ENCODE results near the gene DPY30. TPM values are rescaled to one million over a fixed set of nuclear protein-coding genes. Genes with fewer than 3 reads are reported as not detected.

The DPY30 gene
- total RNA-seq: 10 to 100 TPM; 24.3 to 36.6 (median 25.7) TPM
- total RNA-seq (2013): 55.8 TPM

- peak; percentile 97 to 98 (median 97) for ATAC-seq
- peak within 1 kb of the TSS; percentile 61 for H3K4me3 ChIP-seq (ENCODE audit: low read length)
- Mint-ChIP-seq H3K27ac (peak within 1 kb of the TSS; percentile 92 to 96), H3K36me3 (no peaks in the 10 kb centered on the region), H3K27me3 (ENCODE audit: low read depth in 2 of 2) (no peaks in the 10 kb centered on the region), H3K9me3 (no peaks in the 10 kb centered on the region), H3K4me1 (peaks cover 9 to 14% of the 10 kb centered on the region in 2 donors), H3K4me3 (peak within 1 kb of the TSS; percentile 95)
- peaks cover 10% of the 10 kb centered on the region for H3K4me1 ChIP-seq (ENCODE audit: control insufficient read depth, insufficient read depth, low read length)
- no peaks in the 10 kb centered on the region for H3K27me3 ChIP-seq (ENCODE audit: control insufficient read depth, insufficient read depth, low read length)
- no peaks in the 10 kb centered on the region for H3K9me3 ChIP-seq (ENCODE audit: control insufficient read depth, insufficient read depth, low read length)
- peak; percentile 88 to 96 for DNase-seq
- intact Hi-C loops (cut with micrococcal nuclease): loop anchor here (1.0 kb wide), 1 partner anchor 24 kb away; the partner anchor contains the start of gene SPAST
- WGBS (ENCODE audit: insufficient coverage): under 1% methylated on average over 41 of the region's 43 CpGs
- no peak for TF ChIP-seq CTCF (IDR thresholded peaks at IDR 0.05)
- H3K36me3 ChIP-seq (ENCODE audit: control insufficient read depth, insufficient read depth, low read length): no peaks in the 10 kb centered on the region
- peak within 1 kb of the TSS; percentile 79 for H3K27ac ChIP-seq (ENCODE audit: low read length)
Observed at GRCh38 chr2:32039447-32040219, at the start of gene DPY30. DPY30 (minus strand) TSS chr2:32039805; CDS start chr2:32039456, 349 bp downstream.

GRCh38 chr2:32074134-32074506, 34.5 kb upstream of the DPY30 start:
- Mint-ChIP-seq H3K4me1 (peaks cover 31 to 37% of the 10 kb centered on the region in 2 donors), H3K36me3 (no peaks in the 10 kb centered on the region), H3K4me3 (no peak overlapping the region), H3K9me3 (no peaks in the 10 kb centered on the region), H3K27me3 (ENCODE audit: low read depth in 2 of 2) (no peaks in the 10 kb centered on the region), H3K27ac (peak overlapping the region; percentile 14 to 24)
- TF ChIP-seq CTCF (IDR thresholded peaks at IDR 0.05): no peak
- no peaks in the 10 kb centered on the region for H3K27me3 ChIP-seq (ENCODE audit: control insufficient read depth, insufficient read depth, low read length)
- no peak for DNase-seq
- no peaks in the 10 kb centered on the region for H3K9me3 ChIP-seq (ENCODE audit: control insufficient read depth, insufficient read depth, low read length)
- intact Hi-C loops (cut with micrococcal nuclease): no loop called here
- 100% methylated on average over 1 of the region's 2 CpGs for WGBS (ENCODE audit: insufficient coverage)
- H3K4me1 ChIP-seq (ENCODE audit: control insufficient read depth, insufficient read depth, low read length): no peaks in the 10 kb centered on the region
- H3K4me3 ChIP-seq (ENCODE audit: low read length): no peak overlapping the region
- H3K27ac ChIP-seq (ENCODE audit: low read length): no peak overlapping the region
- peaks cover 5% of the 10 kb centered on the region for H3K36me3 ChIP-seq (ENCODE audit: control insufficient read depth, insufficient read depth, low read length)
- ATAC-seq: no peak

GRCh38 chr2:32067549-32067948, 27.9 kb upstream of the DPY30 start:
- TF ChIP-seq CTCF (IDR thresholded peaks at IDR 0.05): no peak
- H3K36me3 ChIP-seq (ENCODE audit: control insufficient read depth, insufficient read depth, low read length): peaks cover 3% of the 10 kb centered on the region
- intact Hi-C loops (cut with micrococcal nuclease): no loop called here
- peaks cover 9% of the 10 kb centered on the region for H3K4me1 ChIP-seq (ENCODE audit: control insufficient read depth, insufficient read depth, low read length)
- Mint-ChIP-seq H3K4me1 (peaks cover 43 to 45% of the 10 kb centered on the region in 2 donors), H3K27me3 (ENCODE audit: low read depth in 2 of 2) (no peaks in the 10 kb centered on the region), H3K27ac (no peak overlapping the region), H3K9me3 (no peaks in the 10 kb centered on the region), H3K4me3 (no peak overlapping the region), H3K36me3 (no peaks in the 10 kb centered on the region)
- WGBS (ENCODE audit: insufficient coverage): 100% methylated on average over 1 of the region's 2 CpGs
- DNase-seq (no peak), ATAC-seq (no peak)
- no peak overlapping the region for H3K27ac ChIP-seq (ENCODE audit: low read length)
- H3K27me3 ChIP-seq (ENCODE audit: control insufficient read depth, insufficient read depth, low read length): no peaks in the 10 kb centered on the region
- H3K9me3 ChIP-seq (ENCODE audit: control insufficient read depth, insufficient read depth, low read length): no peaks in the 10 kb centered on the region
- H3K4me3 ChIP-seq (ENCODE audit: low read length): no peak overlapping the region

Measured in natural killer cell (primary cell).